GM12801 (cell line): Measurements from ENCODE around the gene MAP2K6.

ENCODE experiments used
- CTCF ChIP-seq: IDR thresholded peaks from one replicate; pipeline ENCODE4 v1.5.1; 2011; ENCODE audit warnings: control low read depth; ENCODE audit not compliant: insufficient read length; ENCODE audit errors: extremely low read depth

Gene MAP2K6

GRCh38 chr17:69485901-69486643 lies 71.6 kb downstream of the MAP2K6 start:
- no peak for TF ChIP-seq CTCF

- TF ChIP-seq CTCF, result no peak
Measured at GRCh38 chr17:69486779-69487637, 72.5 kb downstream of the MAP2K6 start.

- TF ChIP-seq CTCF, result no peak
Measured at GRCh38 chr17:69489313-69489712, 74.8 kb downstream of the MAP2K6 start.

GRCh38 chr17:69492410-69493071 lies 78.0 kb downstream of the MAP2K6 start:
- no peak for TF ChIP-seq CTCF

GRCh38 chr17:69495787-69496186 lies 81.3 kb downstream of the MAP2K6 start:
- TF ChIP-seq CTCF, result no peak

GRCh38 chr17:69497161-69497560 lies 82.7 kb downstream of the MAP2K6 start:
- no peak for TF ChIP-seq CTCF

- no peak for TF ChIP-seq CTCF
Measured at GRCh38 chr17:69499318-69499717, 84.8 kb downstream of the MAP2K6 start.
